ENCODE data around the gene GNAS-AS1.

GRCh38 chr20:58832457-58832856 lies 18.2 kb downstream of the GNAS-AS1 start:
- TF ChIP-seq CTCF (IDR thresholded peaks at IDR 0.05), result no peak
- TF ChIP-seq POLR2A (IDR thresholded peaks at IDR 0.05), result no peak

Data from esophagus squamous epithelium (tissue), 4 donors.